H1 (cell line): ENCODE data around the gene PCNX4.

Experiments used
- CTCF ChIP-seq, 3 experiments: IDR thresholded peaks; 1 replicate in 2 of 3; 2 replicates in 1 of 3; pipeline versions ENCODE4 v1.5.1 to v1.6.1; 2011; ENCODE audit warnings: low read length in 3 of 3, mild to moderate bottlenecking in 3 of 3, inconsistent platforms in 2 of 3, low read depth in 1 of 3, moderate library complexity in 1 of 3; ENCODE audit not compliant: insufficient read depth in 1 of 3; ENCODE audit errors: control extremely low read depth in 1 of 3
- EZH2 ChIP-seq: fragments of 200-600 bp; sonication (generic); IDR thresholded peaks from 2 replicates; pipeline ENCODE4 v1.7.1; 2012; ENCODE audit warnings: low read depth, mild to moderate bottlenecking, moderate library complexity, low read length, inconsistent platforms; ENCODE audit not compliant: severe bottlenecking
- POLR2A ChIP-seq, 2 experiments: IDR thresholded peaks; 1 replicate in 1 of 2; 2 replicates in 1 of 2; pipeline ENCODE4 v1.6.1; 2011; ENCODE audit warnings: low read depth in 2 of 2, low read length in 2 of 2, mild to moderate bottlenecking in 2 of 2; ENCODE audit errors: control extremely low read depth in 1 of 2

DNA sequence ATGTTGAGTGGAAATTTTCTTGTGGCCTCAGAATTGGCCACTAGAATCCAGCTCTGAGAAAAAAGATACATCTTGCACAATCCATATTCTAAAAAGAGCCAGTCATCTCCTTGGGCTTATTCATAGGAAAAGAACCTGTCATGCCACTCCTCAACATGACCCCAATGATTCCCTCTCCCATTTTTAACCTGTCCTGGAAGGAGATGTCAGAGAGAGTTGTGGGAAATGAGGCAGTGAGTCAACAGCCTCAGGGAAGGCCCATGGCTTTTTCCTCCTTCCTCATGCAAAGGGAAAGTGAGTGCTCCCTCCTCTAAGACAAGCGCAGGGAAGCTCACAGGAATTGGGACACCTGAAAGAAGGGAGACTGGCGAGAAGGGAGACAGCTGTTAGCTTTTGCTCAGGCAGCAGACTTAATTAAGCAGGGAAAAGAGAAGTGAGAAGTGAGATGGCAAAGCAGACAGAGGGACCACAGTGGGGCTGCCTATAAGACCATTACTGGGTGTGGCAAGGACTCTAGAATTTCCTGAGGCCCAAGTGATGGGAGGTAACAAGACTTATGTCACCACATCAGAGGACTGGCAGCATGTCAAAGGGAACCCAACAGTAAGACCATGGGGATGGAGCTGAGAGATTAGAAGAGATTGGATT, 83.7 kb downstream of the PCNX4 start:
- TF ChIP-seq CTCF (IDR thresholded peaks at IDR 0.05; ENCODE audit: control extremely low read depth in 1 of 3, insufficient read depth in 1 of 3, low read depth in 1 of 3, low read length in 3 of 3) (no peak), EZH2 (no peak), POLR2A (IDR thresholded peaks at IDR 0.05; ENCODE audit: control extremely low read depth in 1 of 2, low read depth in 2 of 2, low read length in 2 of 2) (no peak)
